OCI-LY7 (cell line): Measurements from ENCODE around the gene KMO. TPM values are rescaled to one million over a fixed set of nuclear protein-coding genes. Genes with fewer than 3 reads are reported as not detected.
A peak's percentile ranks its signal among the peaks of the same experiment; 100 is the strongest.

Source experiments
- BruUV-seq: library from RNA; stranded (reverse); fragments of 400-500 nt; replicated peaks from 2 replicates; lab custom pipeline; 2021; lab: Mats Ljungman, UMichigan
- CTCF ChIA-PET: fragments of 300-600 bp; sonication (Branson Sonifier 250); formaldehyde crosslinking; loops from one replicate; lab custom pipeline; 2022; ENCODE audit warnings: antibody characterized with exemption; ENCODE audit not compliant: unreplicated experiment; lab: Charles Lee
- POLR2A ChIA-PET: fragments of 300-600 bp; sonication (Branson Sonifier 250); formaldehyde crosslinking; loops from one replicate; lab custom pipeline; 2022; ENCODE audit warnings: antibody characterized with exemption; lab: Charles Lee
- DNase-seq: peaks from one replicate; pipeline ENCODE4 v3.0.0-alpha.2; 2015; ENCODE audit warnings: low spot score
- H2AFZ ChIP-seq: fragments of 200-600 bp; sonication (generic), shearing (Covaris generic); 2 replicates; pipeline ENCODE4 v1.6.1; 2014; ENCODE audit warnings: mild to moderate bottlenecking, antibody characterized with exemption, low read length, moderate library complexity
- H3K27ac ChIP-seq: fragments of 200-600 bp; sonication (generic); 2 replicates; pipeline ENCODE4 v1.5.1; 2014; ENCODE audit warnings: mixed run types, low read depth, mild to moderate bottlenecking, moderate library complexity, low read length, inconsistent platforms; ENCODE audit not compliant: poor library complexity, severe bottlenecking
- H3K36me3 ChIP-seq: fragments of 200-600 bp; sonication (generic); 2 replicates; pipeline ENCODE4 v1.6.1; 2014; ENCODE audit warnings: mild to moderate bottlenecking, antibody characterized with exemption, low read length, moderate library complexity, mixed read lengths; ENCODE audit not compliant: insufficient read depth
- H3K4me1 ChIP-seq: fragments of 200-600 bp; sonication (generic); 2 replicates; pipeline ENCODE4 v1.5.1; 2014; ENCODE audit warnings: mild to moderate bottlenecking, low read length; ENCODE audit not compliant: insufficient read depth, poor library complexity, severe bottlenecking
- H3K4me2 ChIP-seq: fragments of 200-600 bp; sonication (generic); 2 replicates; pipeline ENCODE4 v1.6.1; 2014; ENCODE audit warnings: mild to moderate bottlenecking, low read length
- H3K4me3 ChIP-seq: fragments of 200-600 bp; sonication (generic); 2 replicates; pipeline ENCODE4 v1.5.1; 2014; ENCODE audit warnings: mild to moderate bottlenecking, low read depth, low read length; ENCODE audit not compliant: poor library complexity, severe bottlenecking
- H3K79me2 ChIP-seq: fragments of 200-600 bp; sonication (generic); 2 replicates; pipeline ENCODE4 v1.6.1; 2016; ENCODE audit warnings: low read depth, mild to moderate bottlenecking, low read length, moderate library complexity, mixed read lengths; ENCODE audit not compliant: insufficient read depth
- H3K9me2 ChIP-seq: fragments of 200-600 bp; sonication (generic); 2 replicates; pipeline ENCODE4 v1.6.1; 2016; ENCODE audit warnings: mild to moderate bottlenecking, low read length, mixed read lengths; ENCODE audit not compliant: insufficient read depth
- H3K9me3 ChIP-seq: fragments of 200-600 bp; sonication (generic); 2 replicates; pipeline ENCODE4 v1.6.1; 2014; ENCODE audit warnings: mild to moderate bottlenecking, mixed run types, low read length, mixed read lengths
- H4K20me1 ChIP-seq: fragments of 200-600 bp; sonication (generic); 2 replicates; pipeline ENCODE4 v1.6.1; 2014; ENCODE audit warnings: mild to moderate bottlenecking, antibody characterized with exemption, low read length, moderate library complexity, mixed read lengths; ENCODE audit not compliant: insufficient read depth
- CTCF ChIP-seq: fragments of 200-600 bp; sonication (generic); conservative IDR thresholded peaks from 2 replicates; pipeline ENCODE4 v1.5.1; 2014; ENCODE audit warnings: mild to moderate bottlenecking, antibody characterized with exemption, low read length, moderate library complexity, mixed read lengths
- EZH2phosphoT487 ChIP-seq: fragments of 200-600 bp; sonication (generic); IDR thresholded peaks from 2 replicates; pipeline ENCODE4 v1.6.1; 2018; ENCODE audit warnings: low read depth, borderline replicate concordance, mild to moderate bottlenecking, mixed run types, antibody characterized with exemption, low read length, moderate library complexity, mixed read lengths
- intact Hi-C: fragments of 100-400 bp; cut with micrococcal nuclease; formaldehyde crosslinking; loops from one replicate; pipeline ENCODE4 v1.10.0; 2022; ENCODE audit not compliant: unreplicated experiment
- total RNA-seq, 2 experiments: library from RNA; depleted of rRNA in 1 of 2; stranded (reverse); fragments of >200 nt in 1 of 2; shearing (Covaris generic) in 1 of 2; gene quantifications; 2 replicates each; pipeline ENCODE4 v1.2.3, GENCODE V29; 2014 to 2022

The KMO gene
- total RNA-seq, 2 experiments from 2014 or later, result 3.2 to 14.2 TPM

- Histone ChIP-seq H3K9me2 (no peaks in the 10 kb centered on the region), H3K4me3 (peak overlapping the region; percentile 74), H3K4me1 (peaks cover 46% of the 10 kb centered on the region), H4K20me1 (no peaks in the 10 kb centered on the region), H3K36me3 (peaks cover 21% of the 10 kb centered on the region), H3K9me3 (peaks cover 3% of the 10 kb centered on the region; the same call in 1 of the 2 replicates), H3K27ac (peak overlapping the region; percentile 96), H3K79me2 (peaks cover 22% of the 10 kb centered on the region), H2AFZ (peak overlapping the region; percentile 85), H3K4me2 (peak overlapping the region; percentile 88)
- ChIA-PET POLR2A (interaction anchor here (0.6 to 3.0 kb wide), 10 partner anchors 9 to 474 kb away, joined by 3 to 9 read pairs (median 3); partner anchors contain the start of gene FH), CTCF (no interaction called here)
- peak; percentile 80 for DNase-seq
- intact Hi-C loops, result loop anchor here (2.0 to 5.0 kb wide), 2 partner anchors 316 to 454 kb away; partner anchors contain the start of gene EXO1
- TF ChIP-seq CTCF (no peak), EZH2phosphoT487 (no peak)
- no TSS peak for BruUV-seq
These were observed 686 bp downstream of the KMO start for GRCh38 chr1:241532864-241533263.

- H3K9me3 ChIP-seq, result peaks cover 8% of the 10 kb centered on the region; the same call in 1 of the 2 replicates
- peak; percentile 50 for DNase-seq
- peaks cover 25% of the 10 kb centered on the region for H3K36me3 ChIP-seq
- peaks cover 22% of the 10 kb centered on the region for H3K79me2 ChIP-seq
- peak overlapping the region; percentile 88 for H3K4me2 ChIP-seq
- no peaks in the 10 kb centered on the region for H3K9me2 ChIP-seq
- H3K4me3 ChIP-seq, result peak overlapping the region; percentile 74
- peak overlapping the region; percentile 85 for H2AFZ ChIP-seq
- H4K20me1 ChIP-seq, result no peaks in the 10 kb centered on the region
- no peak for TF ChIP-seq CTCF
- no peak for TF ChIP-seq EZH2phosphoT487
- peak overlapping the region; percentile 96 for H3K27ac ChIP-seq
- ChIA-PET POLR2A (interaction anchor here (0.6 to 3.0 kb wide), 10 partner anchors 9 to 107 kb away, joined by 3 to 9 read pairs (median 4); partner anchors contain the start of genes CHML, FH and OPN3), CTCF (no interaction called here)
- intact Hi-C loops, result loop anchor here (2.0 to 5.0 kb wide), 2 partner anchors 315 to 454 kb away; partner anchors contain the start of gene EXO1
- H3K4me1 ChIP-seq, result peaks cover 46% of the 10 kb centered on the region
- no TSS peak for BruUV-seq
These were observed 1.3 kb downstream of the KMO start for GRCh38 chr1:241533326-241534115.
